GM23338 (cell line): ENCODE data around the gene SLC6A3. TPM values are rescaled to one million over a fixed set of nuclear protein-coding genes. Genes with fewer than 3 reads are reported as not detected.

Experiments
- ATAC-seq: fragments of 200-7000 bp; cut with Tn5 transposase; 3 replicates; pipeline ENCODE4 v1.9.1; 2020
- DNase-seq: peaks from one replicate; pipeline ENCODE4 v3.0.0-alpha.2; 2015; ENCODE audit warnings: low spot score
- H2AFZ ChIP-seq: fragments of 200-600 bp; sonication (generic); 2 replicates; pipeline ENCODE4 v1.8.0; 2016; ENCODE audit warnings: antibody characterized with exemption, mild to moderate bottlenecking, moderate library complexity
- H3F3A ChIP-seq: fragments of 200-600 bp; sonication (generic); replicated peaks from 2 replicates; pipeline ENCODE4 v1.8.0; 2017; ENCODE audit warnings: antibody characterized with exemption, mixed run types, low read depth
- H3K27ac ChIP-seq: fragments of 200-600 bp; sonication (generic); 2 replicates; pipeline ENCODE4 v1.6.1; 2016; ENCODE audit warnings: low read depth
- H3K27me3 ChIP-seq: fragments of 200-600 bp; sonication (generic); 2 replicates; pipeline ENCODE4 v1.8.0; 2016; ENCODE audit warnings: mild to moderate bottlenecking, mixed run types, moderate library complexity; ENCODE audit not compliant: insufficient read depth
- H3K36me3 ChIP-seq: fragments of 200-600 bp; sonication (generic); 2 replicates; pipeline ENCODE4 v1.8.0; 2016; ENCODE audit warnings: mild to moderate bottlenecking; ENCODE audit not compliant: insufficient read depth
- H3K4me1 ChIP-seq: fragments of 200-600 bp; sonication (generic); 2 replicates; pipeline ENCODE4 v1.8.0; 2016; ENCODE audit warnings: mild to moderate bottlenecking, moderate library complexity; ENCODE audit not compliant: insufficient read depth
- H3K4me2 ChIP-seq: fragments of 200-600 bp; sonication (generic); 2 replicates; pipeline ENCODE4 v1.7.1; 2017; ENCODE audit warnings: mixed run types
- H3K4me3 ChIP-seq: fragments of 200-600 bp; sonication (generic); 2 replicates; pipeline ENCODE4 v1.6.1; 2016; ENCODE audit warnings: mixed run types
- H3K79me2 ChIP-seq: fragments of 200-600 bp; sonication (generic); replicated peaks from 2 replicates; pipeline ENCODE4 v1.8.0; 2017; ENCODE audit warnings: mild to moderate bottlenecking; ENCODE audit not compliant: insufficient read depth
- H3K9me2 ChIP-seq: fragments of 200-600 bp; sonication (generic); 2 replicates; pipeline ENCODE4 v1.8.0; 2017; ENCODE audit not compliant: insufficient read depth
- H4K20me1 ChIP-seq: fragments of 200-600 bp; sonication (generic); replicated peaks from 2 replicates; pipeline ENCODE4 v1.8.0; 2017; ENCODE audit warnings: mild to moderate bottlenecking; ENCODE audit not compliant: insufficient read depth
- H3K27ac Mint-ChIP-seq: 2 replicates; pipeline ENCODE4 v1.8.0; 2020; ENCODE audit warnings: inconsistent platforms, mild to moderate bottlenecking, moderate library complexity, mixed read lengths
- H3K27me3 Mint-ChIP-seq: 3 replicates; pipeline ENCODE4 v1.8.0; 2022; ENCODE audit warnings: low read depth, mild to moderate bottlenecking, moderate library complexity, mixed read lengths, inconsistent platforms; ENCODE audit not compliant: insufficient read depth, poor library complexity
- H3K36me3 Mint-ChIP-seq: 3 replicates; pipeline ENCODE4 v1.8.0; 2021; ENCODE audit warnings: low read depth, mild to moderate bottlenecking, inconsistent platforms, moderate library complexity, mixed read lengths
- H3K4me1 Mint-ChIP-seq: 3 replicates; pipeline ENCODE4 v1.8.0; 2020; ENCODE audit warnings: mild to moderate bottlenecking, inconsistent platforms, mixed read lengths
- H3K4me3 Mint-ChIP-seq: 3 replicates; pipeline ENCODE4 v1.8.0; 2021; ENCODE audit warnings: moderate library complexity, mild to moderate bottlenecking, inconsistent platforms, mixed read lengths
- H3K9me3 Mint-ChIP-seq: 3 replicates; pipeline ENCODE4 v1.8.0; 2020; ENCODE audit warnings: moderate library complexity, mild to moderate bottlenecking, inconsistent platforms, mixed read lengths
- EZH2phosphoT487 ChIP-seq: fragments of 200-600 bp; sonication (generic); IDR thresholded peaks from one replicate; pipeline ENCODE4 v1.8.1; 2018; ENCODE audit warnings: antibody characterized with exemption; ENCODE audit not compliant: unreplicated experiment
- ZNF331 ChIP-seq: fragments of 250-450 bp; sonication (Bioruptor Pico); IDR thresholded peaks from 2 replicates; pipeline ENCODE4 v1.5.0; 2020; ENCODE audit warnings: low read depth, mild to moderate bottlenecking, moderate library complexity
- polyA plus RNA-seq: library from polyadenylated mRNA; unstranded; fragments of >200 nt; fragmentation: Nextera tagmentation; extraction: Ambion mirVana; gene quantifications from 2 replicates; pipeline ENCODE4 v1.2.1, GENCODE V29; 2016
- total RNA-seq: library from RNA; depleted of rRNA; stranded (reverse); fragments of >200 nt; shearing (Covaris generic); gene quantifications from 2 replicates; pipeline ENCODE4 v1.2.3, GENCODE V29; 2014
- TF ChIP-seq, protein P1 (sequence below): fragments of 250-450 bp; sonication (Bioruptor Pico); IDR thresholded peaks from 2 replicates; pipeline ENCODE4 v1.5.0; 2020; ENCODE audit warnings: mild to moderate bottlenecking, moderate library complexity
- TF ChIP-seq, protein P2 (sequence below), 2 experiments: fragments of 200-600 bp in 1 of 2; sonication (generic) in 1 of 2; conservative IDR thresholded peaks; 2 replicates each; pipeline versions ENCODE4 v1.5.1 to v1.6.1; 2016 to 2017; ENCODE audit warnings: antibody characterized with exemption in 2 of 2, low read depth in 2 of 2, mild to moderate bottlenecking in 2 of 2, moderate library complexity in 1 of 2

SLC6A3 gene
- total and polyA plus RNA-seq, 2 experiments from 2014 or later: 0.76 to 1.0 TPM

DNA sequence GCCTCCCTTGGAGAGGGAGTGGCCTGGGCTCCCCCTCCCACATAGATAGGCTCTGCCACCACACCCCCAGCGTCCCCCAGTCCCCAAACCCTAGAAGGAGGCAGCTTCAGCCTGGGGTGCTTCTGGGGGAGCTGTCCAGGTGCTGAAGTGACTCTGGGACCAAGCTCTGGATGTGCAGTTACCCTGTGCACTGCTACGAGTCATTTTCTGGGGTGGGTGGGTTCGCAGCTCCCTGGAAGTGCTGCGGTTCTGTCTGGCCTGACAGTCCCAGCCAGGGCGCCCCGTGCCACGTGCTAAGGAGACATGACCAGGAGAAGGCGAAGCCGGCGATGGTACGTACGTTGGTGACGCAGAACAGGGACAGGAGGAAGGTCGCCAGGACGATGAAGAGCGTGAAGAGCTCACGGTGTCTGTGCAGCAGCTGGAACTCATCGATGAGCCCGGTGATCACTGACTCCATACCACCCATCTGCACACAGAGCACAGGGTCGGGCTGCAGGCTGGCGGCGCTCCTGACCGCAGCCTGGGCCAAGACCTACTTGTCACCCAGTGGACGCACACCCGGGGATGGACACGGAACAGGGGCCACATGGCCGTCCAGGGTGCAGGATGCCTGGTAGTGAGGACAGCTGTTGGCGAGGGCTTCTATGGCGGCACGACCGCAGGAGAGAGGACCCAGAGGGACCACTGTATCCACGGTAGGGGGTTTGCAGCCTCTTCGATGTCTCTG, 35.7 kb downstream of the SLC6A3 start (continued):
- TF ChIP-seq, protein P1, sequence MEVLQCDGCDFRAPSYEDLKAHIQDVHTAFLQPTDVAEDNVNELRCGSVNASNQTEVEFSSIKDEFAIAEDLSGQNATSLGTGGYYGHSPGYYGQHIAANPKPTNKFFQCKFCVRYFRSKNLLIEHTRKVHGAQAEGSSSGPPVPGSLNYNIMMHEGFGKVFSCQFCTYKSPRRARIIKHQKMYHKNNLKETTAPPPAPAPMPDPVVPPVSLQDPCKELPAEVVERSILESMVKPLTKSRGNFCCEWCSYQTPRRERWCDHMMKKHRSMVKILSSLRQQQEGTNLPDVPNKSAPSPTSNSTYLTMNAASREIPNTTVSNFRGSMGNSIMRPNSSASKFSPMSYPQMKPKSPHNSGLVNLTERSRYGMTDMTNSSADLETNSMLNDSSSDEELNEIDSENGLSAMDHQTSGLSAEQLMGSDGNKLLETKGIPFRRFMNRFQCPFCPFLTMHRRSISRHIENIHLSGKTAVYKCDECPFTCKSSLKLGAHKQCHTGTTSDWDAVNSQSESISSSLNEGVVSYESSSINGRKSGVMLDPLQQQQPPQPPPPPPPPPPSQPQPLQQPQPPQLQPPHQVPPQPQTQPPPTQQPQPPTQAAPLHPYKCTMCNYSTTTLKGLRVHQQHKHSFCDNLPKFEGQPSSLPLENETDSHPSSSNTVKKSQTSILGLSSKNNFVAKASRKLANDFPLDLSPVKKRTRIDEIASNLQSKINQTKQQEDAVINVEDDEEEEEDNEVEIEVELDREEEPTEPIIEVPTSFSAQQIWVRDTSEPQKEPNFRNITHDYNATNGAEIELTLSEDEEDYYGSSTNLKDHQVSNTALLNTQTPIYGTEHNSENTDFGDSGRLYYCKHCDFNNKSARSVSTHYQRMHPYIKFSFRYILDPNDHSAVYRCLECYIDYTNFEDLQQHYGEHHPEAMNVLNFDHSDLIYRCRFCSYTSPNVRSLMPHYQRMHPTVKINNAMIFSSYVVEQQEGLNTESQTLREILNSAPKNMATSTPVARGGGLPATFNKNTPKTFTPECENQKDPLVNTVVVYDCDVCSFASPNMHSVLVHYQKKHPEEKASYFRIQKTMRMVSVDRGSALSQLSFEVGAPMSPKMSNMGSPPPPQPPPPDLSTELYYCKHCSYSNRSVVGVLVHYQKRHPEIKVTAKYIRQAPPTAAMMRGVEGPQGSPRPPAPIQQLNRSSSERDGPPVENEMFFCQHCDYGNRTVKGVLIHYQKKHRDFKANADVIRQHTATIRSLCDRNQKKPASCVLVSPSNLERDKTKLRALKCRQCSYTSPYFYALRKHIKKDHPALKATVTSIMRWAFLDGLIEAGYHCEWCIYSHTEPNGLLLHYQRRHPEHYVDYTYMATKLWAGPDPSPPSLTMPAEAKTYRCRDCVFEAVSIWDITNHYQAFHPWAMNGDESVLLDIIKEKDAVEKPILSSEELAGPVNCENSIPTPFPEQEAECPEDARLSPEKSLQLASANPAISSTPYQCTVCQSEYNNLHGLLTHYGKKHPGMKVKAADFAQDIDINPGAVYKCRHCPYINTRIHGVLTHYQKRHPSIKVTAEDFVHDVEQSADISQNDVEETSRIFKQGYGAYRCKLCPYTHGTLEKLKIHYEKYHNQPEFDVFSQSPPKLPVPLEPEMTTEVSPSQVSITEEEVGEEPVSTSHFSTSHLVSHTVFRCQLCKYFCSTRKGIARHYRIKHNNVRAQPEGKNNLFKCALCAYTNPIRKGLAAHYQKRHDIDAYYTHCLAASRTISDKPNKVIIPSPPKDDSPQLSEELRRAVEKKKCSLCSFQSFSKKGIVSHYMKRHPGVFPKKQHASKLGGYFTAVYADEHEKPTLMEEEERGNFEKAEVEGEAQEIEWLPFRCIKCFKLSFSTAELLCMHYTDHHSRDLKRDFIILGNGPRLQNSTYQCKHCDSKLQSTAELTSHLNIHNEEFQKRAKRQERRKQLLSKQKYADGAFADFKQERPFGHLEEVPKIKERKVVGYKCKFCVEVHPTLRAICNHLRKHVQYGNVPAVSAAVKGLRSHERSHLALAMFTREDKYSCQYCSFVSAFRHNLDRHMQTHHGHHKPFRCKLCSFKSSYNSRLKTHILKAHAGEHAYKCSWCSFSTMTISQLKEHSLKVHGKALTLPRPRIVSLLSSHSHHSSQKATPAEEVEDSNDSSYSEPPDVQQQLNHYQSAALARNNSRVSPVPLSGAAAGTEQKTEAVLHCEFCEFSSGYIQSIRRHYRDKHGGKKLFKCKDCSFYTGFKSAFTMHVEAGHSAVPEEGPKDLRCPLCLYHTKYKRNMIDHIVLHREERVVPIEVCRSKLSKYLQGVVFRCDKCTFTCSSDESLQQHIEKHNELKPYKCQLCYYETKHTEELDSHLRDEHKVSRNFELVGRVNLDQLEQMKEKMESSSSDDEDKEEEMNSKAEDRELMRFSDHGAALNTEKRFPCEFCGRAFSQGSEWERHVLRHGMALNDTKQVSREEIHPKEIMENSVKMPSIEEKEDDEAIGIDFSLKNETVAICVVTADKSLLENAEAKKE (CRISPR knock-in tag): no peak
- TF ChIP-seq ZNF331: no peak

DNA sequence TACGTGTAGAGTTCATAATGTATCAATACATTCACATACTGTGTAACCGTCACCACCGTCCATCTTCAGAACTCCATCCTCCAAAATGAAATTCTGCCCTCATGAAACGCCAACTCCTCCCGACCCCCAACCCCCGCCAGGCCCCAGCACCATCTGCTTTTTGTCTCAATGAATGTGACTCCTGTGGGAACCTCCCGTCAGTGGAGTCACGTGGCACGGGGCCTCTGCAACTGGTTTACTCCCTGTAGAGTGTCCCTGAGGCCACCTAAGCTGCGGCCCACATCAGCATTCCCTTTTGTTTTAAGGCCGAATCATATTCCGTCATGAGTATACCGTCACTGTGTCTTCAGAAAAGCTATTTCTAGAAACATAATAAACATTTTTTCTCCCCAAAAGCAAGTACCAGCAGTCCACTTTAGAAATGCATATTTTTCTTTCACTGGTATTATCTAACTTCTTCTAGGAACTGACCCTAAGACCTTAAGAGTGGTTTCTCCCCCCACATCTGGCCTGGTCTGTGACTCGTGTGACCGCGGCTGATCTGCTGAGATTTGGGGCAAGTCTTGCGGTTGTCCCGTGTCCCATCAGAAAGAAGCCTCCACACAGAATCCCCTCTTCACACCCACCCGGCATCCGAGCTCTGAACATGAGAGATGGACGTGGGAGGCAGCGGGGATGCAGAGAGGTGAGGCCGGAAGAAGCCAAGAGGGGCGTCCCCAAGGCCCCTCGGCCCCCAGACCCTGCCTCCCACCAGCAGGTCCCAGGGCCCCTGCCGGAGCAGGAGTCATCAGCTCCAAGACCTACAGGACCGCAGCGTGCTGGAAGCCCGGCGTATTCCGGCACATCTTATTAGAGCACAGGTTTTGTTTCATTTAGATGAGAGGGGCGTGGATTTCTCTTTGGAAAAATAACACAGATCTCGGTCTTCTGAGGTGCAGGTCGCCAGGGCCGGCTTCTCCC, 38.3 kb downstream of the SLC6A3 start:
- no peaks in the 10 kb centered on the region for H3K27me3 ChIP-seq
- no peak for ATAC-seq
- Mint-ChIP-seq H3K4me1 (peaks cover 3% of the 10 kb centered on the region), H3K27me3 (peaks cover 17% of the 10 kb centered on the region), H3K4me3 (no peak overlapping the region), H3K9me3 (no peaks in the 10 kb centered on the region), H3K36me3 (no peaks in the 10 kb centered on the region), H3K27ac (no peak overlapping the region)
- no peaks in the 10 kb centered on the region for H4K20me1 ChIP-seq
- no peaks in the 10 kb centered on the region for H3F3A ChIP-seq
- H3K27ac ChIP-seq: no peak overlapping the region
- no peak for DNase-seq
- H3K79me2 ChIP-seq: no peaks in the 10 kb centered on the region
- no peaks in the 10 kb centered on the region for H3K36me3 ChIP-seq
- H3K9me2 ChIP-seq: no peaks in the 10 kb centered on the region
- no peak overlapping the region for H3K4me3 ChIP-seq
- H3K4me2 ChIP-seq: no peak overlapping the region
- H2AFZ ChIP-seq: no peak overlapping the region
- no peaks in the 10 kb centered on the region for H3K4me1 ChIP-seq
- no peak for TF ChIP-seq EZH2phosphoT487
- TF ChIP-seq, protein P1 (CRISPR knock-in tag): no peak
- TF ChIP-seq, protein P2, sequence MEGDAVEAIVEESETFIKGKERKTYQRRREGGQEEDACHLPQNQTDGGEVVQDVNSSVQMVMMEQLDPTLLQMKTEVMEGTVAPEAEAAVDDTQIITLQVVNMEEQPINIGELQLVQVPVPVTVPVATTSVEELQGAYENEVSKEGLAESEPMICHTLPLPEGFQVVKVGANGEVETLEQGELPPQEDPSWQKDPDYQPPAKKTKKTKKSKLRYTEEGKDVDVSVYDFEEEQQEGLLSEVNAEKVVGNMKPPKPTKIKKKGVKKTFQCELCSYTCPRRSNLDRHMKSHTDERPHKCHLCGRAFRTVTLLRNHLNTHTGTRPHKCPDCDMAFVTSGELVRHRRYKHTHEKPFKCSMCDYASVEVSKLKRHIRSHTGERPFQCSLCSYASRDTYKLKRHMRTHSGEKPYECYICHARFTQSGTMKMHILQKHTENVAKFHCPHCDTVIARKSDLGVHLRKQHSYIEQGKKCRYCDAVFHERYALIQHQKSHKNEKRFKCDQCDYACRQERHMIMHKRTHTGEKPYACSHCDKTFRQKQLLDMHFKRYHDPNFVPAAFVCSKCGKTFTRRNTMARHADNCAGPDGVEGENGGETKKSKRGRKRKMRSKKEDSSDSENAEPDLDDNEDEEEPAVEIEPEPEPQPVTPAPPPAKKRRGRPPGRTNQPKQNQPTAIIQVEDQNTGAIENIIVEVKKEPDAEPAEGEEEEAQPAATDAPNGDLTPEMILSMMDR (conservative IDR thresholded peaks at IDR 0.05; ENCODE audit: low read depth in 2 of 2): no peak
